GM21528 (cell line): ENCODE results near the gene USF2.

Source experiments
- ATAC-seq: cut with Tn5 transposase; IDR thresholded peaks from one replicate; pipeline ENCODE4 v1.9.1; 2021; ENCODE audit warnings: mild to moderate bottlenecking, moderate library complexity; ENCODE audit not compliant: unreplicated experiment, low FRiP score

USF2 gene

DNA sequence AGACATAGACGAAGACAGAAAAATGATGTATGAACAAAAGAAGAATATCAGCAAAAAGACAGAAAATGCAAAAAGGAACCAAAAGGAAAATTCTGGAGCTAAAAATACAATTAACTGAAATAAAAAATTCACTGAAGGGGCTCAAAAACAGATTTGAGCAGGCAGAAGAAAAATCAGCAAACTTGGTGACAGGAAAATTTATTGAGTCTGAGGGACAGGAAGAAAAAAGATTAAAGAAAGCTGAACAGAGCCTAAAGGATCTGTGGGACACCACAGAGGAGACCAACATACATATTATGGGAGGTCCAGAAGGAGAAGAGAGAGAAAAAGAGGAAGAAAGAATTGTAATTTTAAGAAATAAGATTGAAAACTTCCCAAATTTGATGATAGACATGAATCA is 27.3 kb upstream of the USF2 start:
- ATAC-seq: no peak

DNA sequence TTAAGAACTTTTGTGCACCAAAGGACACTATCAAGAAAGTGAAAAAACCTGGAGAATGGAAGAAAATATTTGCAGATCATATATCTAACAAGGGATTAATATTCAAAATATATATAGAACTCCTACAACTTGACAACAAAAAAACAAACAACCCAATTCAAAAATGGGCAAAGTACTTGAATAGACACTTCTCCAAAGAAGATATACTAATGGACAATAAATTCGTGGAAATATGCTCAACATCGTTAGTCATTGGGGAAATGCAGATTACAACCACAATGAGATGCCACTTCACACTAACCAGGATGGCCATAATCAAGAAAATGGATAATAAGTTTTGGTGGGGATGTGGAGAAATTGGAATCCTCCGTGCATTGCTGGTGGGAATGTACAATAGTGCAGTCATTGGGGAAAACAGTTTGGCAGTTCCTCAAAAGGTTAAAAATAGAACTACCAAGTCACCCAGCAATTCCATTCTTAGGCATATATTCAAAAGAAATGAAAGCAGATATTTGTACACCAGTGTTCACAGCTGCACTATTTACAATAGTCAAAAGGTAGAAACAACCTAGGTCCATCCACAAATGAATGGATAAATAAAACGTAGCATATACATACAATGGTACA is 22.2 kb upstream of the USF2 start:
- no peak for ATAC-seq

DNA sequence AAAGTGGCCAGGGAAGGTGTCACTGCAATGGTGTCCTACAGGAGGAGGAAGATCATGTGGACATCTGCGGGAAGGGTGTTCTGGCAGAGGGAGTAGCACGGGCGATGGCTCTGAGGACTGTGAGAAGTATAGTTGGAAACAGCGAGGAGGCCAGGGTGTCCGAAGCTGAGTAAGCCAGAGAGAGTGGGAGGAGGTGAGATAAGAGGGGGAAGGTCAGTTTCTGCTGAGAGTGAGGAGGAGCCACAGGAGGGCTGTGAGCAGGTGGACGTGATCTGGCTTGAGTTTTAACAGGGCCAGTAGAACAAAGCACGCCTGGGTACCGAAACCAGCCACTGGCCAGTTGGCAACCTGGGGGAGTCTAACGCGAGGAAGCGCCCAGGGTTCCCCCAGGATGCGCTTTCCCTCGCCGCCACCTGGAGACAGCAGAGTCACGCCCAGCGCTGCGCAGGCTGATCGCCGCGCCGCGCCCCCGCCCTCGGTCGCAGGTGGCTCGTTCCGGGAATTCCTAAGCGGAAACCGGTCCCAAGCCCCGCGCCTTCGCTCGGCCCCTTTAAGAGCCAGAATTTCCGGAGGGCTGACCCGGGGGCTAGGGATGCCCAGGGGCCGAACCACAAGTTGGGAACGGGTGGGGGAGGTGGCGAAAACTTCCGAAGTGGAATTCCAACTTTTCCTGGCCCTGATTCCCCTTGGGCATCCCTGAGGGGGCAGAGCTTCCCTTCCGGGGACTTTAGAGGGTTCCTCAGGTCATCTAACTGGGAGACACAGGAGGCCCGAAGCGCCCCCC is 21.0 kb upstream of the USF2 start:
- ATAC-seq: peak; percentile 37

DNA sequence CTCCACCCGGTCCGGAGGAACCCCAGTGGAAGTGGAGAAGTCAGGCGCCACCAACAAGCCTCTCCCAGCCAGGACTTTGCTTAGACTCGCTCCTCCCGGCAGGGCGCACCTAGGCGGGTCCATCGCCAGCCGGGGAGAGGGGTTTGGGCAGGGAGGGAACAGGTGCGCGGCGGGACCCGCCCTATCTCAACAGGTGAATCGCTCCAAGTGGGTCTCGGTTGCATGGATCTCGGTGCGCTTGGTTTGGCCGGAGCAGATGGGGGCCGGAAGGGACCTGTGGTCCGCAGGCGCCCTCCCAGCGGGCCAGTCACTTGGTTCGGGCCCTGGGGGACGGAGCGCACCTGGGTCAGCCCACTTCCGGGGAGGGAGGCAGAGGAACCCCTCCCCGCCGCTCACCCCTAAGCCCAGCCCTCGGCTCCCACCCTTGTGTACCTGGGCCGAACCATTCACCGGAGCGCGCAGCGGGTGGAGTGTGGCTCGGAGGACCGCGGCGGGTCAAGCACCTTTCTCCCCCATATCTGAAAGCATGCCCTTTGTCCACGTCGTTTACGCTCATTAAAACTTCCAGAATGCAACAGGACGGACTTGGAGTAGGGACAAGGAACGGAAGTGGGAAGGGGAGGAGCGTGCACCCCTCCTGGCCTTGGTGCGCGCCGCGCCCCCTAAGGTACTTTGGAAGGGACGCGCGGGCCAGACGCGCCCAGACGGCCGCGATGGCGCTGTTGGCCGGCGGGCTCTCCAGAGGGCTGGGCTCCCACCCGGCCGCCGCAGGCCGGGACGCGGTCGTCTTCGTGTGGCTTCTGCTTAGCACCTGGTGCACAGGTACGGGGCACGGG is 20.2 kb upstream of the USF2 start, which contains the start of gene LSR:
Gene LSR (plus strand): TSS at position 693 of the 836 bp plus-strand sequence. CDS start 21 bp downstream, at position 714.
- ATAC-seq: peak; percentile 81

DNA sequence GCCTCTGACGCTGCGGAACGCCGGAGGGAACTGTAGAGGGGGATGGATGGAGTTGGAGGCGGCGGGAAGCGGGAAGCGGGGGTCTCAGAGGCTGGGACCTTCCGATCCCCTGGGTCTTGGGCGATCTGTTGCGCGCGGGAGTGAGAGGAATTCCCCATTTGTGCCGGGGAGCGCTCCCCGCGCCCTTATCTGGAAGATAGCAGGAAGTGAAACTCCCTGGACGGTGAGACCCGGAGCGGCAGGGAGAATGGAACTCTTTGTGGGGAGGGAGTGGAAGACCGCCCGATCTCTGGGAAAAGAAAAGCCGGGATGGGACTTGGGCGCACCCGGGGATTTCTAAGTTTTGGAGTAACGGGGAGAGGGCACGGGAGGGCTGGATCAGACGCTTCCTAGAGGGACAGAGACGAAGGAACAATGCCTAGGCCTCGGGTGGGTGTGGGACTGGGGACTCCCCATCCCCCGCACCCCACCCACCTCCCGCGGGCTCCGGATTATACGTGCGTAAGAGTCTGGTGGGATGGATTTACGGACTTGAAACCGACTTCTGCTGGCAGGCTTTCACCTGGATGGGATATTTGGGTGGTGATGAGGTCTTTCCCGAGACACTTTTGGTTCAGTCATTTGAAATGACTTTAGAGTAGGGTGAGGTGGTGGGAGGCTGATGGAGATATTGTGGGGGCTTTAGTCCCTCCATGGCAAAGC is 19.5 kb upstream of the USF2 start:
- no peak for ATAC-seq

DNA sequence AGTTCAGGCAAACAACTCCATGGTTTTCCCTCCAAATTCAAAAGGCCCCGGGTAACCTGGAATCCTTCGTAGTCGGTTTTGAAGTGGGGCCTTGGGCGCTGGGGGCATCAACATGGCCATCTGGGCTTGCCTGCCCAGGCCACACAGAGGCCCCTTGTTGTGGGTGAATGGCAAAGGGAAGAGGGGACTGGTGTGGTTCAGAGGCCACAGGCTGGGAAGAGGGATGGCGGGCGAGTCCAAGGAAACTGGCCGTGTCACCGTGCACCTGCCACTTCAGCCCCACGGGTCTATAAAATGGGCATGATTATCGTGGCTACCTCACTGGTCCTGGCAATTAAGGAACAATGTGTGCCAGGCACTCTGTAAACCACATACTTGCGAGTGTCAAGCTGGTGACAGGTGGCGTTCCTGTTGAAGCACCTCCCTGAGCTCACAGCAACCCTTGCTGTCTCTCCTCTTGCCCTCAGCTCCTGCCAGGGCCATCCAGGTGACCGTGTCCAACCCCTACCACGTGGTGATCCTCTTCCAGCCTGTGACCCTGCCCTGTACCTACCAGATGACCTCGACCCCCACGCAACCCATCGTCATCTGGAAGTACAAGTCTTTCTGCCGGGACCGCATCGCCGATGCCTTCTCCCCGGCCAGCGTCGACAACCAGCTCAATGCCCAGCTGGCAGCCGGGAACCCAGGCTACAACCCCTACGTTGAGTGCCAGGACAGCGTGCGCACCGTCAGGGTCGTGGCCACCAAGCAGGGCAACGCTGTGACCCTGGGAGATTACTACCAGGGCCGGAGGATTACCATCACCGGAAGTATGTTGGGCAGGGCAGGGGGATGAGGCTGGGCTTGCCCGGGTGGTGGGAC is 18.7 kb upstream of the USF2 start:
- ATAC-seq: no peak

DNA sequence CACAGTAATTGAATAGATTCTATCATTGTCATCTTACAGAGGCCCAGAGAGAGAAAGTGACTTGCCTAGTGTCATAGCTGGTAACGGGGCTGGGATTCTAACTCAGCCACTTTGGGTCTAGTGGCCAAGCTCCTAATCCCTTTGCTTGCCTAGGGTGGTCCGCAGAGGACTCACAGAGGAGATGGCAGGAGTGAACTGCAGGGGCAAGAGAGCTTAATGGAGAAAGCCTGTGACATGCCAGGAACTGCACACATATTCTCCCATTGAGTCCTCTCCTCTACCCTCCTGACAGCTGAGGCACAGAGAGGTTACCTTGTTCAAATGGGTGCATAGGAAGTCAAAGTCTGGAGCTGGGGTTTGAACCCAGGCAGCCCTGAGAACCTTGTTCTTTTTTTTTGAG is 17.3 kb upstream of the USF2 start:
- ATAC-seq: no peak

DNA sequence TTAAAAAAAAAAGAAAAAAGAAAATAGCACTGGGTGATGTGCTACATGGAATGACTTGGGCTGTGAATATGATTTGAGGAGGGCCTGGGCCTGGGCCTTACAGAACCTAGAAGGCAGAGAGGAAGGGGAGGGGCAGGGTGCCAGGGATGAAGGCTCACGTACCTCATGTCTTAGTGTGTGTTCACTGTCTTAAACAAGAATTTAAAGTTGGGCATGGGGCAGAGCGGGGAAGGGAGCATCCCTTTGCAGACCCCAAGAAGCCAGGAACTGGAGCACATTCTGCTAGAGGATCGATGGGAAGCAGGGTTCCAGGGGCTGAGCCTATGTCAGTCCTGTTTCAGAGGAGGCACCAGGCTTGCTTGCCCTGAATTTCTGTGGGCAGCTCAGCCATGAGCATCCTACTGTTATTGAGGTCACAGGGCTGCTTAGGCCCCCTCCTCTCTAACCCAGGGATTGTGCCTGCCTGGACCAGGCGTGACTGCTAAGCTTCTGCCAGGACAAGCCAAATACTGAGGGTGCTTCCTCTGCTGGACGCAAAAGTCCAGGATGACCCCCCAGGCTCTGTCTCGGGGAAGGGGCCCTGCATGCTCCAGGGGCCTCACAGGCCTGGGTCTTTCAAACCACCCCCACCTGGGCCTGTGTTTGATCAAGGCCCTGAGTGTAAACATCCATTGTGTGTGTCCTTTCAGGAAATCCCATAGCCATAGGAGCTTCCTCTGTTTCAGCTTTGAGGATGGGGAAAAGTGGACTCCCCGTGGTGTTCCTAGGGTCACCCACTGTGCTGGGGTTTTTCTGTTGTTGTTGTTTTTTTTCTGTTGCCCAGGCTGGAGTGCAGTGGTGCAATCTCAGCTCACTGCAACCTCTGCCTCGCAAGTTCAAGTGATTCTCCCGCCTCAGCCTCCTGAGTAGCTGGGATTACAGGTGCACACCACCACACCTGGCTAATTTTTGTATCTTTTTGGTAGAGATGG is 15.2 kb upstream of the USF2 start:
- no peak for ATAC-seq

DNA sequence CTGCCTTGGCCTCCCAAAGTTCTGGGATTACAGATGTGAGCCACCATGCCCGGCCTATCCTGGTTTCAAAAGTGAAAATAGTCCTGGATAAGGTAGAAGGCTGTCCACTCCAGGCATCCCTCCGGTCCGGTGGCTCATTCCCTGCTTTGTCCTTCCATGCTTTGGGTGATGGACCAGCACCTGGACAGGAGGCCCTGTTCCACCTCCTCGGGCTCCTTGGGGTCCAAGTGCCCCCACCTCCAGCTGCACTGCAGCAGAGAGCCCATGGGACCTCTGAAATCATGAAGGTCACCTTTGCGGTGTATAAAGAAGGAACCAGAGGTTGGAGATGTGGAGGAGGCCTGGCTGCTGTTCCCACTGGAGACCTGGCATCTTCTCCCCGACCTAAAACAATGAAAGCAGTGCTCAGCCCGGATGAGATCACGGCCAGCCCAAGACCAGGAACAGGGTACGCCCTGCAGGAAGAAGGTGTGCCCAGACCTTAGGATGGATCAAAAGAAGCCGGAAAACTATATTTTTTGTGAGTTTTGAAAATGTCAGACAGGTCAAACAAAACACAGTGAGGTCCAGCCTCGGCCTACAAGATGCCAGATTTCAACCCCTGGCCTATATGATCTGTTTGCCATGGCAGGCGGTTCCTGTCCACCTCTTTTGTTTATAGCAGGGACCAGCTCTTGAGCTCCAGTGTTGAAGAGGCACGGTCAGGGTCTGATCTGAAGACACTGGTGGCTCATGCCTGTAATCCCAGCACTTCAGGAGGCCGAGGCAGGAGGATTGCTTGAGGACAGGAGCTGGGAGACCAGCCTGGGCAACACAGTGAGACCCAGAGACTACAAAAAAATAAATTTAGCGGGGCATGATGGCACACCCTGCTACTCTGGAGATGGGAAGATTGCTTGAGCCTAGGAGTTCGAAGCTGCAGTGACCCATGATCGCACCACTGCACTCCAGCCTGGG is 14.1 kb upstream of the USF2 start:
- ATAC-seq: no peak

DNA sequence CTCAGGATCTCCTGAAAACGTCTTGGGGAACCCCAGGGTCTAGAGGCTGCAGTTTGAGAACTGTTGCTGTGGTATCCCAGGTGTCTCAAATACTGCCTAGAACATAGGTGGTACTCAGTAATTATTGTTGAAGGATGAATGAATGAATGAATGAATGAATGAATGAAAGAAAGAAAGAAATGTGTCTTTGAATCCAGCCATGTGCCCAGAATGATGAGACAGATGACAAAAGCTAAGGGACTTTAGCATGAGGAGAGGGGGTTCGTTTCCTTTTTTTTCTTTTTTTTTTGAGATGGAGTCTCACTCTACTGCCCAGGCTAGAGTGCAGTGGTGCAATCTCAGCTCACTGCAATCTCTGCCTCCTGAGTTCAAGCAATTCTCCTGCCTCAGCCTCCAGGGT is 12.2 kb upstream of the USF2 start:
- ATAC-seq: no peak

DNA sequence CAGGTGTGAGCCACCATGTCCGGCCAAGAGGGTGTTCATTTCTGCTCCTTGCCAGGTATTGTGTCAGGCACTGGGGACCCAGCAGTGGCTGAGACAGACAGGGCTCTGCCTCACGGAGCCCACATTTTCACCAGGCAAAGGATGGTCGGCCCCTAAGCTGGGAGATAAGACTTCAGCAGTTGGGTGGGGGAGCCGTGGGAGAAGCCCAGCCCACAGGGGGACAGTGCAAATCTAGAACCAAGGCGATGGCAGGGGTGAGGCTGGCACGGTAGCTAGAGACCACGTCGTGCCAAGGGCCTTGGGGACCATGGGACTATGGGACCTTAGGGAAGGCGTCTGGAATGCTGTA is 11.7 kb upstream of the USF2 start:
- ATAC-seq: no peak

DNA sequence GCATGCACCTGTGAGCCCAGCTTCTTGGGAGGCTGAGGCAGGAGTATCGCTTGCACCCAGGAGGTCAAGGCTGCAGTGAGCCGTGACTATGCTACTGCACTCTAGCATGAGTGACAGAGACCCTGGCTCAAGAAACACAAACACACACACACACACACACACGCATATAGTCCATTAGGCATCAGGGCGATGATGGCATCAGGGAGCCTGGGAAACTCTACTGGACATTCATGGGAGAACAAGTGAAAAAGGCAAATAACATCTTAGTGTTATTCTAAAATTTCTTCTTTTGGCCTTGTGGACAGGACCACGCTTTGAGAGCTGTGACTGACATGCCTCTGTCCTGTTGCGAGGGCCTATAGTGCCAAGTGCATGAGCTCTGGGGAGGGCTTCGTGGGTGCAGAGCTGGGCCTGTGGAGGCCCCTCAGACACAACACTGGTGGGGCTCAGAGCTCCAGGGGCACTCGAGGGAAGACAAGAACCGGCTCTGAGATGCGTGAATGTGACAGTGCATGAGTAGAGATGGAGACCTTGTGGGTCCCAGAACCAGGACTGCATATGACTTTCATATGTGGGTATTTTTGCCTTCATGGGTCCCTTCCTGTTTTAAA is 8.0 kb upstream of the USF2 start:
- no peak for ATAC-seq

DNA sequence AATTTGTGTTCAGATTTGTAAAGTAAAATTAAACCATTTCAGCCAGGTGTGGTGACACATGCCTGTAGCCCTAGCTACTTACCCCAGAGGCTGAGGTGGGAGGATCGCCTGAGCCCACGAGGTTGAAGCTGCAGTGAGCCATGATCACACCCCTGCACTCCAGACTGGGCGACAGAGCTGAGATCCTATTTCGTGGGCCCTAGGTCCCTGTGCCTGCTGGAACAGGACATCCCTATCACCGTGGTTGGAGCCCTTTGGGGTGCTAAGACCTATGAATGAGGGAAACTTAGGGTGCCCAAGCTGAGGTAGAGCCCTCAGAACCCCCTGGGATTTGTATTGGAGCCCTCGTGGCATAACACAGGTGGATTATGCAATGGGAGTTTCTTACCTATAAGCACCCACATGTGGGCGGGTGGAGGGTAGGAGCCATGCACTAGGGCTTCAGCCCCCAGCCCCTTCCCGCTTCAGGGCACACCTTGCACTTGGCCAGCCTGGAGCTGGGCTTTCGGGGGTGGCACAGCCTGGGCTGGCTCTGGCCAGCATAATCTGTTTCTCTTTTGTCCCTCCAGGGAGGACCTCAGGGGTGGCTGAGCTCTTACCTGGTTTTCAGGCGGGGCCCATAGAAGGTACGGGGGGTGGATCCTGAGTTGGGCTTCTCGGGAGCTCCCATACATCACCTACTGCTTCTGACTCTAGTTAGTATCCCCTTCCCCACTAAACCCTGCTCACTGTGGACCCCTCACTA is 7.2 kb upstream of the USF2 start:
- no peak for ATAC-seq

DNA sequence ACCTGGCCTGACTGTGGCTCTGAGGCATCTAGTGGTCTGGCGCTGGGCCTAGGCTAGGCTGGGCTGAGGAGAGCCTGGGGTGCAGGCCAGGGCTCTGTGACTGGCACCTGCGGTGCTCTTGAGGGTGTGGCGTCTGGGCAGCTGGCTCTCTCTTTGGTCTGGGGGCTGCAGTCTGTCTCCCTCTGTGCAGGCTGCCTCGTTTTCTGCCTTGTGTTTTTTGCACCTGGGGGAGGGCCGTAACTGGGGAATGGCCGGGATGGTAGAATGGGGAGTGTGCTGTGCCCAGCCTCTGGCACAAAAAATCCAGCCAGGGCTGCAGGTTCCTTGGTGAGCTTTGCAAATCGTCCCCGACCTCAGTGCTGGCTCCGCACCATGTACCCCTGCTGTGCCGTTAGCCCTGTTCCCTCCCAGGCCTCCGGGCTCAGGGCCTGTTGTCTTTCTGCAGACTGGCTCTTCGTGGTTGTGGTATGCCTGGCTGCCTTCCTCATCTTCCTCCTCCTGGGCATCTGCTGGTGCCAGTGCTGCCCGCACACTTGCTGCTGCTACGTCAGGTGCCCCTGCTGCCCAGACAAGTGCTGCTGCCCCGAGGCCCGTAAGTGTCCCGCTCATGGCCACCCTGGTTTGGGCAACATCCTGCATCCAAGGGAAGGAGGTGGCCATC is 6.5 kb upstream of the USF2 start:
- no peak for ATAC-seq

DNA sequence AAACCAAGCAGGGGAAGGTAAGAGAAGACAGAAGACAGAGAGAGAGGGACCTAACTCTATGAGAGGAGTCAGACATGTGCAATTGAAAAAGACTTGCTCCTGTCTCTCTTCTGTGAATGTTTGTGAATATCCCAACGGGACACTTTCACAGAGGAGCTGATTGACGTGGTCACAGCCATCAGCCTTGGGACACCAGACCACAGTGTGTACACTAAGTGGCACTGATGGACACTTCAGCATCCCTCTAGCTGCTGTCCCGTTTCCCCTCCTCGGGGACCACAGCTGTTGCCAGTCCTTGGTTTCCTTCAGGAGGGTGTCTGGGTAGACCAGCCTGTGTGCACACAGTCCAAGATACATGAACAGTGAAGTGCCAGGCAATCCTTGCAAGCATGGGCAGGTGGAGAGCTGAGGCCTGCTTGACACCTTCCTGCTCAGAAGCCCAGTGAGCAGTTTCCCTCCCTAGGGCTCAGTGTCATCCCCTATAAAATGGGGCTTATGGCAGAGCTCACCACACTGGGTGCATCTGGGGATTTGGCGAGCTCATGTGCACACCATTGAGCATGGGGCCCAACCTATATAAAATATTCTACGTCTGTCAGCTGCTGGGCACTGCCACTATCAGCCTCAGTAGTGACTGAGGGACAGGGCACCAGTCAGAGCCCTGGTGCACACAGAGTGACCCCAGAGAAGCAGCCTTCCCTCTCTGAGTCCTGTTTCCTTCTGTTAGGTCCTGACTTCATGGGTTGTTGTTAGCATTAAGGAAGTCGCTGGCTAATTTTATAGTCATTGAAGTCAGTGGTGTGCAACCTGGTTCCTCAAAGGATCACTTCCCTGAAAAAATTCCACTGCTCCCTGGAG is 4.3 kb upstream of the USF2 start:
- ATAC-seq: no peak
